GM18526 (cell line): Measurements from ENCODE around the gene CCDC17.
A peak's percentile ranks its signal among the peaks of the same experiment; 100 is the strongest.

ENCODE experiments used
- POLR2A ChIP-seq: IDR thresholded peaks from 3 replicates; pipeline ENCODE4 v1.6.1; 2011; ENCODE audit not compliant: insufficient read length; ENCODE audit errors: extremely low read depth

The CCDC17 gene

GRCh38 chr1:45608175-45609156, 15.4 kb downstream of the CCDC17 start:
- TF ChIP-seq POLR2A = no peak

GRCh38 chr1:45607404-45608074, 16.3 kb downstream of the CCDC17 start:
- no peak for TF ChIP-seq POLR2A

GRCh38 chr1:45604239-45604638, 19.6 kb downstream of the CCDC17 start:
- TF ChIP-seq POLR2A = no peak

GRCh38 chr1:45594412-45594811, 29.4 kb downstream of the CCDC17 start:
- no peak for TF ChIP-seq POLR2A

- TF ChIP-seq POLR2A = no peak
Measured at GRCh38 chr1:45589861-45590260, 34.0 kb downstream of the CCDC17 start.

- TF ChIP-seq POLR2A = no peak
Measured at GRCh38 chr1:45586769-45587168, 37.1 kb downstream of the CCDC17 start.

GRCh38 chr1:45585496-45586075, 38.3 kb downstream of the CCDC17 start:
- no peak for TF ChIP-seq POLR2A

- TF ChIP-seq POLR2A = no peak
Measured at GRCh38 chr1:45585110-45585426, 38.8 kb downstream of the CCDC17 start.

GRCh38 chr1:45584351-45585109, 39.3 kb downstream of the CCDC17 start:
- no peak for TF ChIP-seq POLR2A

- TF ChIP-seq POLR2A = peak; percentile 99
Measured at GRCh38 chr1:45583666-45584350, 40.0 kb downstream of the CCDC17 start, which contains the start of gene NASP. NASP (plus strand) TSS chr1:45584041; CDS start chr1:45584147, 106 bp downstream.

GRCh38 chr1:45583264-45583665, 40.6 kb downstream of the CCDC17 start:
- no peak for TF ChIP-seq POLR2A

- no peak for TF ChIP-seq POLR2A
Measured at GRCh38 chr1:45574105-45574626, 49.7 kb downstream of the CCDC17 start.

- TF ChIP-seq POLR2A = no peak
Measured at GRCh38 chr1:45573231-45573804, 50.5 kb downstream of the CCDC17 start.

- TF ChIP-seq POLR2A = no peak
Measured at GRCh38 chr1:45570631-45571030, 53.2 kb downstream of the CCDC17 start.
